HCT116 (cell line): ENCODE measurements around the gene PDRG1. TPM values are rescaled to one million over a fixed set of nuclear protein-coding genes. Genes with fewer than 3 reads are reported as not detected.

Source experiments
- ATAC-seq: fragments of 200-7000 bp; cut with Tn5 transposase; 2 replicates; pipeline ENCODE4 v1.9.1; 2020; ENCODE audit warnings: mild to moderate bottlenecking, moderate library complexity
- BruUV-seq: library from RNA; stranded (reverse); fragments of 400-500 nt; replicated peaks from 2 replicates; lab custom pipeline; 2021; lab: Mats Ljungman, UMichigan
- CTCF ChIA-PET: fragments of 300-600 bp; sonication (Branson Sonifier 250); formaldehyde crosslinking; loops from one replicate; lab custom pipeline; 2021; ENCODE audit warnings: antibody characterized with exemption; lab: Charles Lee
- POLR2A ChIA-PET: fragments of 300-600, 350-600 bp; sonication (Branson Sonifier 250); formaldehyde crosslinking; loops from one replicate; lab custom pipeline; 2021; ENCODE audit warnings: antibody characterized with exemption; lab: Charles Lee
- RAD21 ChIA-PET, 2 experiments: fragments of 300-600 bp; sonication (Branson Sonifier 250); formaldehyde crosslinking; loops; one replicate each; lab custom pipeline; 2023; ENCODE audit warnings: low total read pairs in 2 of 2; ENCODE audit not compliant: uncharacterized antibody in 2 of 2, unreplicated experiment in 2 of 2, low non-redundant PET in 1 of 2; lab: Charles Lee
- DNase-seq: peaks from one replicate; pipeline ENCODE4 v3.0.0-alpha.2; 2010; ENCODE audit warnings: low read depth, low spot score
- H2AFZ ChIP-seq: fragments of 200-600 bp; shearing (Covaris generic), sonication (generic); 2 replicates; pipeline ENCODE4 v1.6.1; 2017; ENCODE audit warnings: low read depth, mixed run types, mixed read lengths, antibody characterized with exemption, low read length; ENCODE audit not compliant: poor library complexity, severe bottlenecking
- H3K27ac ChIP-seq: 2 replicates; pipeline ENCODE4 v1.5.1; 2012; ENCODE audit warnings: low read depth, low read length
- H3K27me3 ChIP-seq: fragments of 200-600 bp; sonication (generic); 2 replicates; pipeline ENCODE4 v1.6.1; 2016; ENCODE audit warnings: mixed run types, low read length, mixed read lengths; ENCODE audit not compliant: insufficient read depth
- H3K36me3 ChIP-seq, 2 experiments: fragments of 200-500 bp in 1 of 2; fragments of 200-600 bp in 1 of 2; sonication (Bioruptor generic) in 1 of 2; sonication (generic) in 1 of 2; 2 replicates each; pipeline versions ENCODE4 v1.5.1 to v1.6.1; 2014 to 2016; ENCODE audit warnings: low read length in 2 of 2, inconsistent platforms in 1 of 2, mixed read lengths in 1 of 2, mixed run types in 1 of 2; ENCODE audit not compliant: insufficient read depth in 2 of 2, control insufficient read depth in 1 of 2
- H3K4me1 ChIP-seq, 2 experiments: fragments of 200-600 bp in 1 of 2; sonication (generic) in 1 of 2; 2 replicates each; pipeline versions ENCODE4 v1.5.1 to v1.6.1; 2012 to 2017; ENCODE audit warnings: low read length in 2 of 2, inconsistent platforms in 1 of 2, mild to moderate bottlenecking in 1 of 2, mixed read lengths in 1 of 2, mixed run types in 1 of 2, moderate library complexity in 1 of 2; ENCODE audit not compliant: insufficient read depth in 2 of 2, control insufficient read depth in 1 of 2
- H3K4me2 ChIP-seq: fragments of 200-600 bp; sonication (generic); 2 replicates; pipeline ENCODE4 v1.6.1; 2017; ENCODE audit warnings: mixed run types, low read length, mixed read lengths
- H3K4me3 ChIP-seq, 2 experiments: fragments of 200-600 bp in 1 of 2; sonication (generic) in 1 of 2; replicated peaks in 1 of 2; 2 replicates each; pipeline ENCODE4 v1.5.1; 2011 to 2016; ENCODE audit warnings: low read length in 2 of 2, control low read depth in 1 of 2, low read depth in 1 of 2, mild to moderate bottlenecking in 1 of 2, mixed read lengths in 1 of 2, mixed run types in 1 of 2
- H3K79me2 ChIP-seq: fragments of 200-600 bp; sonication (generic); 2 replicates; pipeline ENCODE4 v1.6.1; 2017; ENCODE audit warnings: mild to moderate bottlenecking, mixed run types, low read length, moderate library complexity, mixed read lengths; ENCODE audit not compliant: insufficient read depth
- H3K9ac ChIP-seq: fragments of 200-600 bp; sonication (generic); 2 replicates; pipeline ENCODE4 v1.6.1; 2016; ENCODE audit warnings: low read length, mixed read lengths
- H3K9me2 ChIP-seq: fragments of 200-600 bp; sonication (generic), shearing (Covaris generic); 2 replicates; pipeline ENCODE4 v1.6.1; 2017; ENCODE audit warnings: mixed run types, mild to moderate bottlenecking, moderate library complexity; ENCODE audit not compliant: insufficient read depth
- H3K9me3 ChIP-seq, 2 experiments: fragments of 200-500 bp in 1 of 2; fragments of 200-600 bp in 1 of 2; sonication (Bioruptor generic) in 1 of 2; sonication (generic) in 1 of 2; 2 replicates each; pipeline ENCODE4 v1.6.1; 2014 to 2017; ENCODE audit warnings: low read length in 2 of 2, mixed read lengths in 2 of 2, inconsistent platforms in 1 of 2, low read depth in 1 of 2, mild to moderate bottlenecking in 1 of 2, mixed run types in 1 of 2, moderate library complexity in 1 of 2; ENCODE audit not compliant: control insufficient read depth in 1 of 2, insufficient read depth in 1 of 2
- H4K20me1 ChIP-seq: fragments of 200-600 bp; sonication (generic), shearing (Covaris generic); 2 replicates; pipeline ENCODE4 v1.6.1; 2017; ENCODE audit warnings: mixed run types, mild to moderate bottlenecking, moderate library complexity; ENCODE audit not compliant: insufficient read depth
- CBX3 ChIP-seq: IDR thresholded peaks from 2 replicates; pipeline ENCODE4 v1.6.1; 2012; ENCODE audit warnings: low read depth
- CEBPB ChIP-seq: IDR thresholded peaks from 2 replicates; pipeline ENCODE4 v1.6.1; 2012; ENCODE audit warnings: low read depth
- EGR1 ChIP-seq: IDR thresholded peaks from 2 replicates; pipeline ENCODE4 v1.6.1; 2012; ENCODE audit warnings: low read depth
- EZH2 ChIP-seq: fragments of 200-600 bp; sonication (generic); IDR thresholded peaks from 2 replicates; pipeline ENCODE4 v1.6.1; 2017; ENCODE audit warnings: antibody characterized with exemption, mixed run types
- EZH2phosphoT487 ChIP-seq: fragments of 200-600 bp; IDR thresholded peaks from 2 replicates; pipeline ENCODE4 v1.6.1; 2018; ENCODE audit warnings: antibody characterized with exemption, borderline replicate concordance
- FOSL1 ChIP-seq: IDR thresholded peaks from 2 replicates; pipeline ENCODE4 v1.6.1; 2012; ENCODE audit warnings: low read depth
- JUND ChIP-seq: IDR thresholded peaks from 2 replicates; pipeline ENCODE4 v1.6.1; 2012
- POLR2AphosphoS5 ChIP-seq: IDR thresholded peaks from 2 replicates; pipeline ENCODE4 v1.6.1; 2011; ENCODE audit warnings: mild to moderate bottlenecking, low read depth, low read length, moderate library complexity
- RAD21 ChIP-seq: IDR thresholded peaks from 2 replicates; pipeline ENCODE4 v1.6.1; 2012; ENCODE audit warnings: low read depth, mild to moderate bottlenecking
- SIN3A ChIP-seq: IDR thresholded peaks from 2 replicates; pipeline ENCODE4 v1.6.1; 2012; ENCODE audit warnings: low read depth
- SP1 ChIP-seq: IDR thresholded peaks from 2 replicates; pipeline ENCODE4 v1.6.1; 2012; ENCODE audit warnings: low read depth
- SRF ChIP-seq: IDR thresholded peaks from 2 replicates; pipeline ENCODE4 v1.6.1; 2012; ENCODE audit warnings: low read depth
- intact Hi-C: fragments of 100-400 bp; cut with micrococcal nuclease; formaldehyde crosslinking; loops from 2 replicates; pipeline ENCODE4 v1.10.0; 2022
- total RNA-seq: library from RNA; stranded (reverse); gene quantifications from one replicate; pipeline ENCODE4 v1.2.1, GENCODE V29; 2021; ENCODE audit not compliant: unreplicated experiment
- TF ChIP-seq, protein P1 (sequence below): IDR thresholded peaks from 2 replicates; pipeline ENCODE4 v1.6.1; 2012
- TF ChIP-seq, protein P2 (sequence below): IDR thresholded peaks from 2 replicates; pipeline ENCODE4 v1.6.1; 2011; ENCODE audit warnings: mild to moderate bottlenecking, low read length, moderate library complexity; ENCODE audit not compliant: insufficient replicate concordance; ENCODE audit errors: extremely low read depth
- TF ChIP-seq, protein P3 (sequence below): IDR thresholded peaks from 2 replicates; pipeline ENCODE4 v1.6.1; 2012; ENCODE audit warnings: low read depth

Gene PDRG1
- total RNA-seq, 1 experiment from 2014 or later, result 18.7 TPM

DNA sequence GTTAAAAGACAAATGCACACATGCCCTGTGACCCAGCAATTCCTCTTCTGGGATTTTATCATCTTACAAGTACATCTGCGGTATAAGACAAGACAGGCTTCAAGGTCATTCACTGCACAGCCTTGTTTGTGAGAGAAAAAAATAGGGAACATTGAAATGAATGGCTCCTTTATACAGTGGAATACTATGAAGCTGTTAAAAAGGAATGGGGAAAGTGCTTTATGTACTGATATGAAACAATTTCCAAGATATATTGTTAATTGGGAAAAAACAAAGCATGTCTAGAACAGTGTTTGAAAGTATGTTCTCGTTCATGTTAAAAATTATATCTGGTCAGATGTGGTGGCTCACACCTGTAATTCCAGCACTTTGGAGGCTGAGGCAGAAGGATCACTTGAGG lies 25.4 kb downstream of the PDRG1 start:
- CTCF ChIA-PET, result no interaction called here
- no peak for DNase-seq
- H4K20me1 ChIP-seq, result no peaks in the 10 kb centered on the region
- peaks cover 9 to 14% of the 10 kb centered on the region in 2 experiments for H3K4me1 ChIP-seq
- POLR2A ChIA-PET, result no interaction called here
- intact Hi-C loops, result no loop called here
- no peak for ATAC-seq
- no peak overlapping the region for H3K4me2 ChIP-seq
- no peak overlapping the region for H3K27ac ChIP-seq
- no peak overlapping the region for H3K9ac ChIP-seq
- no peaks in the 10 kb centered on the region for H3K27me3 ChIP-seq
- H3K9me3 ChIP-seq, result no peaks in the 10 kb centered on the region
- H3K4me3 ChIP-seq, result no peak overlapping the region
- BruUV-seq, result no TSS peak
- RAD21 ChIA-PET, result no interaction called here
- H3K36me3 ChIP-seq, result no peaks in the 10 kb centered on the region
- TF ChIP-seq EZH2phosphoT487, result no peak
- TF ChIP-seq, protein P1, sequence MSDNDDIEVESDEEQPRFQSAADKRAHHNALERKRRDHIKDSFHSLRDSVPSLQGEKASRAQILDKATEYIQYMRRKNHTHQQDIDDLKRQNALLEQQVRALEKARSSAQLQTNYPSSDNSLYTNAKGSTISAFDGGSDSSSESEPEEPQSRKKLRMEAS, result no peak
- TF ChIP-seq, protein P2, sequence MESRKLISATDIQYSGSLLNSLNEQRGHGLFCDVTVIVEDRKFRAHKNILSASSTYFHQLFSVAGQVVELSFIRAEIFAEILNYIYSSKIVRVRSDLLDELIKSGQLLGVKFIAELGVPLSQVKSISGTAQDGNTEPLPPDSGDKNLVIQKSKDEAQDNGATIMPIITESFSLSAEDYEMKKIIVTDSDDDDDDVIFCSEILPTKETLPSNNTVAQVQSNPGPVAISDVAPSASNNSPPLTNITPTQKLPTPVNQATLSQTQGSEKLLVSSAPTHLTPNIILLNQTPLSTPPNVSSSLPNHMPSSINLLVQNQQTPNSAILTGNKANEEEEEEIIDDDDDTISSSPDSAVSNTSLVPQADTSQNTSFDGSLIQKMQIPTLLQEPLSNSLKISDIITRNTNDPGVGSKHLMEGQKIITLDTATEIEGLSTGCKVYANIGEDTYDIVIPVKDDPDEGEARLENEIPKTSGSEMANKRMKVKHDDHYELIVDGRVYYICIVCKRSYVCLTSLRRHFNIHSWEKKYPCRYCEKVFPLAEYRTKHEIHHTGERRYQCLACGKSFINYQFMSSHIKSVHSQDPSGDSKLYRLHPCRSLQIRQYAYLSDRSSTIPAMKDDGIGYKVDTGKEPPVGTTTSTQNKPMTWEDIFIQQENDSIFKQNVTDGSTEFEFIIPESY, result no peak
- H3K9me2 ChIP-seq, result no peaks in the 10 kb centered on the region
- no peak overlapping the region for H2AFZ ChIP-seq
- no peaks in the 10 kb centered on the region for H3K79me2 ChIP-seq

DNA sequence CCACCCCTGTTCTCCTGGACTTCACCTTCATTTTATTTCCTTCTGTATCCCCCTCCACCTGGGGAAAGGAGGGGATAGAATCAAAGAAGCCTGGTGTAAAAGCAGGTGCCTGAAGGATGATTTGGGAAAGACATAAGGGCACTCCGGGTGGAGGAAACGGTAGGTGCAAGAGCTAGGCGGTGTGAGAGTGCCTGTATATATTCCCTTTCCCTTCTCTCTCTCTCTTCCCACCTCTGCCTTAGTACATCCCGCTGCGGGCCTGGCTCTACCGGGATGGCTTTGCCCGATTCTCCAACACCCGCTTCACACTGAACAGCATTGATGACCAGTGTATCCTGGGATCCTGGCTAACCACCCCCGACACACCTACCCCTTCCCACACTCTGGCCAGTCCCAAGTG lies 26.2 kb downstream of the PDRG1 start:
- Histone ChIP-seq H3K27me3 (no peaks in the 10 kb centered on the region), H2AFZ (no peak overlapping the region), H3K9me3 (no peaks in the 10 kb centered on the region), H3K9me2 (no peaks in the 10 kb centered on the region), H3K36me3 (no peaks in the 10 kb centered on the region), H3K27ac (no peak overlapping the region), H3K4me3 (no peak overlapping the region), H3K9ac (no peak overlapping the region), H3K4me1 (peaks cover 9 to 14% of the 10 kb centered on the region in 2 experiments), H4K20me1 (no peaks in the 10 kb centered on the region), H3K4me2 (no peak overlapping the region), H3K79me2 (no peaks in the 10 kb centered on the region)
- ChIA-PET POLR2A (no interaction called here), RAD21 (no interaction called here), CTCF (no interaction called here)
- BruUV-seq, result no TSS peak
- DNase-seq (no peak), ATAC-seq (no peak)
- intact Hi-C loops, result no loop called here
- TF ChIP-seq SP1 (no peak), FOSL1 (no peak), JUND (no peak), POLR2AphosphoS5 (no peak), CBX3 (no peak), EZH2phosphoT487 (no peak), EGR1 (no peak), EZH2 (no peak), SRF (no peak), RAD21 (no peak), CEBPB (no peak), SIN3A (no peak)
- TF ChIP-seq, protein P1, result no peak
- TF ChIP-seq, protein P3, sequence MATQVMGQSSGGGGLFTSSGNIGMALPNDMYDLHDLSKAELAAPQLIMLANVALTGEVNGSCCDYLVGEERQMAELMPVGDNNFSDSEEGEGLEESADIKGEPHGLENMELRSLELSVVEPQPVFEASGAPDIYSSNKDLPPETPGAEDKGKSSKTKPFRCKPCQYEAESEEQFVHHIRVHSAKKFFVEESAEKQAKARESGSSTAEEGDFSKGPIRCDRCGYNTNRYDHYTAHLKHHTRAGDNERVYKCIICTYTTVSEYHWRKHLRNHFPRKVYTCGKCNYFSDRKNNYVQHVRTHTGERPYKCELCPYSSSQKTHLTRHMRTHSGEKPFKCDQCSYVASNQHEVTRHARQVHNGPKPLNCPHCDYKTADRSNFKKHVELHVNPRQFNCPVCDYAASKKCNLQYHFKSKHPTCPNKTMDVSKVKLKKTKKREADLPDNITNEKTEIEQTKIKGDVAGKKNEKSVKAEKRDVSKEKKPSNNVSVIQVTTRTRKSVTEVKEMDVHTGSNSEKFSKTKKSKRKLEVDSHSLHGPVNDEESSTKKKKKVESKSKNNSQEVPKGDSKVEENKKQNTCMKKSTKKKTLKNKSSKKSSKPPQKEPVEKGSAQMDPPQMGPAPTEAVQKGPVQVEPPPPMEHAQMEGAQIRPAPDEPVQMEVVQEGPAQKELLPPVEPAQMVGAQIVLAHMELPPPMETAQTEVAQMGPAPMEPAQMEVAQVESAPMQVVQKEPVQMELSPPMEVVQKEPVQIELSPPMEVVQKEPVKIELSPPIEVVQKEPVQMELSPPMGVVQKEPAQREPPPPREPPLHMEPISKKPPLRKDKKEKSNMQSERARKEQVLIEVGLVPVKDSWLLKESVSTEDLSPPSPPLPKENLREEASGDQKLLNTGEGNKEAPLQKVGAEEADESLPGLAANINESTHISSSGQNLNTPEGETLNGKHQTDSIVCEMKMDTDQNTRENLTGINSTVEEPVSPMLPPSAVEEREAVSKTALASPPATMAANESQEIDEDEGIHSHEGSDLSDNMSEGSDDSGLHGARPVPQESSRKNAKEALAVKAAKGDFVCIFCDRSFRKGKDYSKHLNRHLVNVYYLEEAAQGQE, result no peak
